ENCODE measurements around the gene CHST3.

- TF ChIP-seq CTCF (optimal IDR thresholded peaks at IDR 0.05 in 1 of 3, IDR thresholded peaks at IDR 0.05 in 1 of 3, conservative IDR thresholded peaks at IDR 0.05 in 1 of 3; ENCODE audit: extremely low read depth in 1 of 3, insufficient read depth in 2 of 3, low read length in 3 of 3) (no peak), EZH2 (IDR thresholded peaks at IDR 0.05; ENCODE audit: low read length) (no peak)
Observed at GRCh38 chr10:72038458-72039001, 74.3 kb downstream of the CHST3 start.

All from keratinocyte (primary cell).